CD4-positive, alpha-beta T cell treated with Interleukin-17A for 4 hours (primary cell): Measurements from ENCODE around the gene TMX4.
A peak's percentile ranks its signal among the peaks of the same experiment; 100 is the strongest.
"Not testable (repeated sequence)": the region's sequence is repeated elsewhere in the genome, so short reads cannot be mapped to it uniquely, and the experiment has no call there.

ENCODE experiments used
- DNase-seq: peaks from one replicate; pipeline ENCODE4 v3.0.0-alpha.2; 2020; ENCODE audit warnings: mixed read lengths

Gene TMX4

DNA sequence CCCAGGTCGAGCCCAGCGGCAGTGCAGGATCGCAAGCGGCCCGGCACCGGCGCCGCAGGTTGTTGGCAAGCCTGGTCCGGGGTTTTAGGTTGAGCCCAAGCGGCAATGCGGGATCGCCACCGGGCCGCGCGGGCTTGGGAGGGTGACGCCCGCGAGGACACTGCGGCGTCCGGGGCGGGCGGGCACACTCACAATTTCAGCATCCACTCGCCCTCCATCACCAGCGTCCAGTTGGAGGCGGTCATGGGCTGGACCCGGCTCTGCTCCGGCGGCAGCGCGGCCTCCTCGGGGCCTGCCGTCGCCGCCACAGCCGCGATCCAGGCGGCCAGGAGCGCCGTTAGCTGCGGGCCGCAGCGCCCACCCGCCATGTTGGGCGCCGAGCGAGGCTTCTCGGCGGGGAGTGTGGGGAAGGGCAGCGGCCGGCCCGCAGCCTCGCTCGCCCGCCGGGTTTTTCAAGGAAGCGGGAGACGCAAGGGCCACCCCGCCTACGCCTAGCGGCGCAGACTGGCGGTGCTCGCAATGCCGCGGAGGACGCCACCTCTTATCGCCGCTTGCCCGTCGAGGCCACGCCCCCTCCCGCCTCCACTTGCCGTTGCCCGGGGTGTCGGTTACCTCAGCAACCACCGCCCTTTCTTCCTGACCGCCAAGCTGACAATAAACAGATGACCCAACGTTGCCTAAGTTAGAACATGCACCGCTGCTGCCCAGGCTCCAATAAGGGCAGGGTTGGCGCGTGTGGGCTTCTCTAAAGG is at the start of gene TMX4:
TSS of gene TMX4 (minus strand) at position 516 of the 752 bp plus-strand sequence. CDS start at position 368, 148 bp downstream.
- DNase-seq: peak; percentile 94

DNA sequence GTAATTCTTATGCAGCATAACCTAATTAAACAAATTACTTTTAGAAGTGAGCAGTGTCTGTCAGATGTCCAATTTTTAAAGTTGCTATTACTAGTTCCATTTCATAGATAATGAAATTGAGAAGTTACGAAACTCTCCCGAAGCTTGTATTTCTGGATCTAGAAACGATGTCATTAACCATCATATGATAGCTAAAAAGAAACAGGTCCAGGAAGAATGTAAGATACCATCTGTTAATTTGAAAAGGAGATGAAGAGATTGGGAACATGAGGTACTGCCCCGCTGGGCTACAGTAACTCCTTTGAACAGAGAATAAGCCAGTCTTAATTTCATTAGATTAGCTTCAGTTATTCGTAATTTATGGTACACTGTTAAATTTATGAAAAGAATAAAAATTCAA is 47.5 kb upstream of the TMX4 start:
- no peak for DNase-seq

- no peak for DNase-seq
Measured at GRCh38 chr20:8066662-8067061, 47.1 kb upstream of the TMX4 start.

GRCh38 chr20:8065691-8066090 is 46.1 kb upstream of the TMX4 start:
- DNase-seq: no peak

DNA sequence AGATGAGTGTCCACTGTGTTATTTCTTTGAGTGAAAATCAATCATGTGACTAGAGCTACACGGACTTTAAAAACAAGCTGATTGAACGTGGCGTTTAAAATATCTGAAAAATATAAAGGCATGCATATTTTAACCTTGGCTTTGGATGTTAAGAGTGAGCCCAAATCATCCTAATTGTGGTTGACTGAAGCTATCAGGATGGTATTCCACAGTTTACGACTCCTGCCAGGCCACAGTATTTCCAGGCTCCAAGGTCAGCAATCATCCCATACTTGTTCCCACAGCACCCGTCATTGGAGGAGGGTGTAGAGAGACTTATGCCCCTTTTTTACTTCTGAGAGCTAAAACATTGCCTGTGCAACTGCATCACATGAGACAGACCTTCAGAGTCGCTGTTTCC is 43.2 kb upstream of the TMX4 start:
- no peak for DNase-seq

DNA sequence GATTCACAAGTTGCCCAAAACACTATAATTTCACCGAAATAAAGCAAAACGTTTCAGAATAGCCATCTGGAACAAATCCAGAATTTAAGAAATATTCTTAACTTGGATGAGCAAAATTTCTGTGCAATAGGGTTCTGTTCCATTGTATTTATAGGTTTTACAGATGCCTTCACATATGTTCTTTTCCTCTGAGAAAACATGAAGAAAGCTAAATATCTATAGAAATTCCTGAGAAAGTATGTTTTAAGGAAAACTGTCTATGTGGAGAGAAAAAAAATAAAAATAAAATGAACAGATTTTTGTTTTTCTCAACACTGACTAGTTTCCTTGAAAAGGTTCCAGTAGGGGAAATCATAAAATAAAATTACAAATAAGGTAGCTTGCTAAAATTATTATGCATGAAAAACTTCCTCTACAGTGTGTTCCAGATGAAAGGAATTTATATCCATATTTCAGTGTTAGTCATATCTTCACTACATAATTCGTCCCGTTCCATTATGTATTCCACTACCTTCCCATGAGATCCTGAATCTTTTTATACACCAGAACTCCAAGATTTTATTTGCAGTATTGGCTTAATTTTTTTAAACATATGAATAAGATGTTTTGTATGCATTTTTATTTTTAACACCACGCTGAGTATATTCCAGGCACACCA is 42.4 kb upstream of the TMX4 start:
- no peak for DNase-seq

- no peak for DNase-seq
Measured at GRCh38 chr20:8060977-8061376, 41.4 kb upstream of the TMX4 start.

DNA sequence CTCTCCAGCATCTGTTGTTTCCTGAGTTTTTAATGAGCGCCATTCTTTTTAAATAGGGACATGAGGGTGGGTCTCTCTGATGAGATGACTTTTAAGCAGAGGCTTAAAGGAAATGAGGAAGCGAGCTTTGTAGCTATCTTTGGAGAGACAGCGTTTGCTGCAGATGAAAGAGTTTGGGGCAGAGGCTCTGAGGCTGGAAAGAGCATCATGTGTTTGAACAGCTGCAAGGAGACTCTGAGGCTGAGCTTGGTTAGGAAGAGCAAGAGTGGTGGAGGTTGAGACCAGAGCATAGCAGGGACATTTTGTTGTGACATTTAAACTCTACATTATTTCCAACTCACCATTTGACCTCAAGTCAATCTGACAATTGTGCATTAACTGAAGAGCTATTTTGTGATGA is 38.3 kb upstream of the TMX4 start:
- no peak for DNase-seq

GRCh38 chr20:8055096-8055495 is 35.5 kb upstream of the TMX4 start:
- no peak for DNase-seq

- DNase-seq: no peak
Measured at GRCh38 chr20:8050157-8050837, 30.7 kb upstream of the TMX4 start.

DNA sequence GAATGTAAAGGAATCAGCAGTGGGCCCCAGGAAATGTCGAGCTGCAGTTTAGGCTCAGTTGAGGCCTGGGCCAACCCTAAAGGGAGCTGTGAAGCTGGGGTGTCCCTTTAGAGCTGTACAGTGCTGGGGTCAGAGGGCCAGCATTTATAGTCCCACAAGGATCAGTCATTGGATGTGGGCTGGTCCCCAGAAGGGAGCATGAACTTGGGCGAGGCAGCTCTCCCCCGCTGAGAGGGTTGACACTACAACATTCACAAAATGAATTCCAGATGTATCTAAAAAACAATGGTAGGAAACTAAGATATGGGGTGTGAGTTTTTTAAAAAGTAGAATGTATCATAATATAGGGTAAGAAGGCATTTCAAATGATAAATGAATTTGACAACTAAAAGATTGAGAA is 29.7 kb upstream of the TMX4 start:
- DNase-seq: no peak

DNA sequence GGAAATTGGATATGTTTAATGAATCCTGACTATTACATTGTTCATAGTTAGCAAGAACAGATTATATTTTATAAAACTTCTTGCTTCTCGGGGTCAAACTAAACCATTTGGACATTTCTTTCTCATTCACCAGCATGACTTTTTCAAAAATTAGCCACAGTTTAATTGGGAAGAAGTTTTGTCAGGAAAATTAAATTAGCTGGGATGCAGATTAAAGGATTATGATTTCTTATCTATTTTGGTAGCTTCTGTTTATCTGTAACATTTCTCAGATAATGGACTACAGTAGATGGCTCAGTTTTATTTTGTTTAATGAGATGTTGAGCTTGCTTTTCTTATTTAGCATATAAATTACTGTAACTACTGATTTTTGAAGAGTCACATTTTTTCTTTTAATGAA is 26.4 kb upstream of the TMX4 start:
- no peak for DNase-seq

DNA sequence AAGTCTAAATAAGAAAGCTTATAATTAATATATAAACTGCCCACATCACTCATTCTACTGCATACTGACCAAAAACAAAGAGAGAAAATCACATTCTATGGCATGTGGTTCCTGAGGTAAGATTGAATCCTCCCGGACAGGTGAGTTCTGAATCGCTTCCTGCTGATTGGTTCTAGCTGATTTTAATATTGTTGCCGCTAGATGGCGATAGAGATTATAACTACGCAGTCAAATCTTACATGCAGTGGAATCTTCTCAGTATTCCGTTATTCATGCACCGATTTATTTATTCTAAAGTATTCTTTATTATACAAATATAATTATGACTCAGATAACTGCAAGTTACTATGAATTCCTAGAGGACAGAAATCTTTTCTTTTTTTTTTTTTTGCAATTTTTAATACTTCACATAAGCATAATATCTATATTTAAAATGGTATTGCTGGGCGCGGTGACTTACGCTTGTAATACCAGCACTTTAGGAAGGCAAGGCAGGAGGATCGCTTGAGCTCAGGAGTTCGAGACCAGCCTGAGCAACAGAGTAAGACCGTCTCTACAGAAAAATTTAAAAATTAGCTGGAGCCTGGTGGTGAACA is 24.2 kb upstream of the TMX4 start:
- DNase-seq: peak; percentile 40

- no peak for DNase-seq
Measured at GRCh38 chr20:8039042-8039441, 19.5 kb upstream of the TMX4 start.

DNA sequence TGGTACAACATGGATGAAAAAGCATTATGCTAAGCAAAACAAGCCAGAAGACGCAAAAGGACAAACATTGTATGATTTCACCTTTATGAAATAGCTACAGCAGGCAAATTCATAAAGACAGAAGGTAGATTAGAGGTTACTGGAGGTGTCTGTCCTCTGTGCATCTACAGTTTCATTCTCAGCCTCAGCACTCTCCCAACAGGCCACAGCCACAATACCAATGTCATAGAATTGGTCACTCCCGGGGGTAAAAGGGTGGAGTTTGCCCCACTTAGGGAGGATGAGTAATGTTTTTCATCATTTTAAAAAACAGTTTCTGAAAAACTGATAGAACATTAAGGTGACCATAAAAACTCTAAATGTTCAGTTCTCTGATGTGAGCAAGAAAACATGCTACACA is 17.2 kb upstream of the TMX4 start:
- no peak for DNase-seq

DNA sequence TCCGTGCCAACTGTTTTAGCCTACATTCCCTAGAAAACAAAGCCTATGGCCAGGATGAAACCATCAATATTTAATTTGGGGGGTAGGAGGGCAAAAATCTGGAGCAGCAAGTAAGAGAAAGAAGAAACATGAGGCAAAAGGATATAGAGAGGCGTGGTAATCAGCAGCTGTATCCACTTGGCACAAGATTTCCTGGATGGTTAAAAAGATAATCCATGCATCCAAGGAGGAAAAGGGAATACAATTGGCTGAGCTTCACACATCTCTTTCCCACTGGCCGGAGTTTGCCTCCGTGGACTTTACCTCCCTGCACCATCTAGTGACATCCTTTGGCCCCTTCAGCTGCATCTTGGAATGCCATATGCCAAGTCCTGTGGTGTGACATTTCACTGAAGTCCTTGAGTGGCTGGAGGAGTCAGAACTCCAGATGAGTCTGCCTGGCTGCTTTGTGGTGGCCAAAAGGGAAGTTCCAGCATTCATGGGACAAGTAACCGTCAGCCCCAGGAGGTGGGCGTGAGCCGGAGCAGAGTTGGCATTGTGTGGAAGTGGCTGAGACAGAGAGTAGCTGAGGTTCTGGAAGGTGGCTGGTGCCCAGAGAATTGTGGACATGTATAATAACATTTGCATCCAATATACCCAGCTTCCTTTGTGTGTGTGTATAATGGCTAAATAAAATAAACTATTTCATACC is 13.7 kb upstream of the TMX4 start:
- DNase-seq: no peak

DNA sequence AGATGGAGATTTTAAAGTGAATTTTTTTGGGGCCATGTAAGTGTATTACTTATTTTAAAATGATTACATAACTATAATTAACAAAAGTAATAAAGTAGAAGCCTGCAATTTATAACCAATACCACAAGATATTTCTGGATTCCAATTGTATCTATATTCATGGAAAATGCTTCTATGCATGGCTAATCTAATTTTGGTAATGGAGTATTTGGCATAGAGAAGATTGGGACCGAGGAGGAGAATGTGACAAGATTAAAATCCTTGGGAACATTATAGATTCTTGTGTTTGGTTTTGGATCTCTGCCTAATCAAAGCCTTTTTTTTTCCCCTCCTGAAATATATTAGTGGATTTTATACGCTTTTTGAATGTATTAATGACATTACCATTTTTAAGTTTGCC is 12.9 kb upstream of the TMX4 start:
- DNase-seq: no peak

DNA sequence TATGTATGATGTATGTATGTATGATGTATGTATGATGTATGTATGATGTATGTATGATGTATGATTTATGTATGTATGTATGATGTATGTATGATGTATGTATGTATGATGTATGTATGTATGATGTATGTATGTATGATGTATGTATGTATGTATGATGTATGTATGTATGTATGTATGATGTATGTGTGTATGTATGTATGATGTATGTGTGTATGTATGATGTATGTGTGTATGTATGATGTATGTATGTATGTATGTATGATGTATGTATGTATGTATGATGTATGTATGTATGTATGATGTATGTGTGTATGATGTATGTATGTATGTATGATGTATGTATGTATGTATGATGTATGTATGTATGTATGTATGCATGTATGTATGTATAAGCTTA is 12.0 kb upstream of the TMX4 start:
- DNase-seq: not testable (repeated sequence)

DNA sequence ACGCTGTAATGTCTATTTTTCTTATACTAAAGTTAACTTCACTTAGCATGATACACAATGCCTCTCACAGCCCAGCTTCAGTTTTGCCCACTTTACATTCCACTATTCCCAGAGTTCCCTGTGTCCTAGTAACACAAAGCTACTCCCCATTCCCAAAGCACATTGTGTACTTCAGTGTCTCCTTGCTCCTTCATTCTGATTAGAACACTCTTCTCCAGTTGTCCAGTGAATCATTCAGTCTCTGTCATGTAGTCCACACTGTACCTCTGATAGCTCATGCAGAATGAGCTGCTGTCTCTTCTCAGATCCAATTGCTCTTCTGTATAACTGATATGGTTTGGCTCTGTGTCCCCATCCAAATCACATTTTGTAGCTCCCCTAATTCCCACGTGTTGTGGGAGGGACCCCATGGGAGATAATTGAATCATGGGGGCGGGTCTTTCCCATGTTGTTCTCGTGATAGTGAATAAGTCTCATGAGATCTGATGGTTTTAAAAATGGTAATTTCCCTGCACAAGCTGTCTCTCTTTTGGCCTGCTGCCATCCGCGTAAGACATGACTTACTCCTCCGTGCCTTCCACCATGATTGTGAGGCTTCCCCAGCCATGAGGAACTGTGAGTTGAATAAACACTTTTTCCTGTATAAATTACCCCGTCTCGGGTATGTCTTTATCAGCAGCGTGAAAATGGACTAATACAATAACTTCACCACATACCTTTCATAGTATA is 2.1 kb upstream of the TMX4 start:
- DNase-seq: no peak

GRCh38 chr20:8020314-8021079 is 936 bp upstream of the TMX4 start:
- DNase-seq: no peak

DNA sequence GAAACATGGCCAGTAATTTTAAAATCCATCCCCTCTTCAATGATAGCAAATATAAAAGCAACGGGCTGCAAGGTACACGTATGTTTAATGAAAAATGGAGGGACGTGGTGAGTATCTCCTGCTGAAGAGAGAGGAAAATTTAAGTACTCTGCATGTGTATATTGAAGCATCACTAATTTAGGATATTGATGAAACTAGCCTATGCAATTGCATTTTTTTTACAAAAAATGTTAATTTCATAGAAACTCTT is 362 bp upstream of the TMX4 start:
- no peak for DNase-seq

- DNase-seq: peak; percentile 73
Measured at GRCh38 chr20:8018958-8019245, 659 bp downstream of the TMX4 start.
